ENCODE measurements around the gene KPNA6. TPM values are rescaled to one million over a fixed set of nuclear protein-coding genes. Genes with fewer than 3 reads are reported as not detected.

The KPNA6 gene
- total RNA-seq, 1 experiment from 2014 or later, result 116 TPM

DNA sequence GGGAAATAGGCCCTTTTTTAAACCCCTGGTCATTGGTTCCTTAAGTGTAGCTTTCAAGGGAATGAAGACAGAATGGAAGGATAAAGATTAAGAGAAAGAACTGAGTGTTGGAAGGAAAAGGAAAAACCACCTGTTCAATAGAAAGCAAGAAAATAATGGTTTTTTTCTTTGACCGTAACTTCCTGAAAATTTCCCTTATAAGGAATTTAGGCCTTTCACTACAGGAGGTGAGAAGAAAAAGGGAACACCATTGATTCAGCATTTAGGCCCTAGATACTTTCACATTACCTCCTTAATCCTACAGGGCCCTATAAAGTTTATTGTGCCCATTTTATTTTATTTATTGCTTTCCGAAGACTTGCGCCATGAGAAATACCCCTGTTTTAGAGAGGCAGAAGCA lies 18.9 kb downstream of the KPNA6 start:
- TSS peak; percentile 37 for BruUV-seq (replicated peaks)
- CTCF ChIA-PET, result no interaction called here

GRCh38 chr1:32127409-32128198 lies 19.7 kb downstream of the KPNA6 start:
- Histone ChIP-seq H3K9me3 (ENCODE audit: control insufficient read depth, insufficient read depth, low read depth, low read length) (no peaks in the 10 kb centered on the region), H3K36me3 (ENCODE audit: control insufficient read depth, insufficient read depth, low read length) (no peaks in the 10 kb centered on the region), H3K4me3 (ENCODE audit: low read depth in 2 of 2, low read length in 2 of 2) (no peak overlapping the region), H3K27ac (ENCODE audit: low read length) (no peak overlapping the region), H3K4me1 (ENCODE audit: control insufficient read depth, insufficient read depth, low read length) (no peaks in the 10 kb centered on the region; the same call in 1 of the 2 replicates), H3K27me3 (ENCODE audit: control insufficient read depth, insufficient read depth, low read length) (no peaks in the 10 kb centered on the region)
- ATAC-seq (no peak), DNase-seq (ENCODE audit: low read depth, low spot score) (no peak)
- in situ Hi-C loops (cut with HindIII; ENCODE audit: low pct_unique_long_range_greater_than_20kb, low sequenced_read_pairs) (no loop called here), intact Hi-C loops (cut with micrococcal nuclease; ENCODE audit: unreplicated experiment) (no loop called here)
- TF ChIP-seq SIN3A (IDR thresholded peaks at IDR 0.05; ENCODE audit: borderline replicate concordance, insufficient read depth, low read depth, low read length) (no peak), POLR2AphosphoS5 (IDR thresholded peaks at IDR 0.05; ENCODE audit: low read depth, low read length) (no peak), TCF7L2 (IDR thresholded peaks at IDR 0.05; ENCODE audit: low read depth, low read length) (no peak), CTCF (IDR thresholded peaks at IDR 0.05) (no peak)
- TF ChIP-seq, protein P1, sequence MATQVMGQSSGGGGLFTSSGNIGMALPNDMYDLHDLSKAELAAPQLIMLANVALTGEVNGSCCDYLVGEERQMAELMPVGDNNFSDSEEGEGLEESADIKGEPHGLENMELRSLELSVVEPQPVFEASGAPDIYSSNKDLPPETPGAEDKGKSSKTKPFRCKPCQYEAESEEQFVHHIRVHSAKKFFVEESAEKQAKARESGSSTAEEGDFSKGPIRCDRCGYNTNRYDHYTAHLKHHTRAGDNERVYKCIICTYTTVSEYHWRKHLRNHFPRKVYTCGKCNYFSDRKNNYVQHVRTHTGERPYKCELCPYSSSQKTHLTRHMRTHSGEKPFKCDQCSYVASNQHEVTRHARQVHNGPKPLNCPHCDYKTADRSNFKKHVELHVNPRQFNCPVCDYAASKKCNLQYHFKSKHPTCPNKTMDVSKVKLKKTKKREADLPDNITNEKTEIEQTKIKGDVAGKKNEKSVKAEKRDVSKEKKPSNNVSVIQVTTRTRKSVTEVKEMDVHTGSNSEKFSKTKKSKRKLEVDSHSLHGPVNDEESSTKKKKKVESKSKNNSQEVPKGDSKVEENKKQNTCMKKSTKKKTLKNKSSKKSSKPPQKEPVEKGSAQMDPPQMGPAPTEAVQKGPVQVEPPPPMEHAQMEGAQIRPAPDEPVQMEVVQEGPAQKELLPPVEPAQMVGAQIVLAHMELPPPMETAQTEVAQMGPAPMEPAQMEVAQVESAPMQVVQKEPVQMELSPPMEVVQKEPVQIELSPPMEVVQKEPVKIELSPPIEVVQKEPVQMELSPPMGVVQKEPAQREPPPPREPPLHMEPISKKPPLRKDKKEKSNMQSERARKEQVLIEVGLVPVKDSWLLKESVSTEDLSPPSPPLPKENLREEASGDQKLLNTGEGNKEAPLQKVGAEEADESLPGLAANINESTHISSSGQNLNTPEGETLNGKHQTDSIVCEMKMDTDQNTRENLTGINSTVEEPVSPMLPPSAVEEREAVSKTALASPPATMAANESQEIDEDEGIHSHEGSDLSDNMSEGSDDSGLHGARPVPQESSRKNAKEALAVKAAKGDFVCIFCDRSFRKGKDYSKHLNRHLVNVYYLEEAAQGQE (IDR thresholded peaks at IDR 0.05; ENCODE audit: insufficient read depth in 1 of 2, low read depth in 2 of 2, low read length in 1 of 2), result no peak
- BruUV-seq (replicated peaks), result no TSS peak
- ChIA-PET POLR2A (interaction anchor here (0.6 kb wide), 1 partner anchor 164 kb away, joined by 3 read pairs; the partner anchor contains the start of gene HDAC1), CTCF (interaction anchor here (0.9 kb wide), 1 partner anchor 25 kb away, joined by 5 read pairs; no protein-coding TSS in a partner anchor)

More for the DNA sequence above, 18.9 kb downstream of the KPNA6 start:
- in situ Hi-C loops (cut with HindIII; ENCODE audit: low pct_unique_long_range_greater_than_20kb, low sequenced_read_pairs) (no loop called here), intact Hi-C loops (cut with micrococcal nuclease; ENCODE audit: unreplicated experiment) (no loop called here)
- Histone ChIP-seq H3K36me3 (ENCODE audit: control insufficient read depth, insufficient read depth, low read length) (no peaks in the 10 kb centered on the region), H3K27ac (ENCODE audit: low read length) (no peak overlapping the region), H3K4me3 (ENCODE audit: low read depth in 2 of 2, low read length in 2 of 2) (no peak overlapping the region), H3K9me3 (ENCODE audit: control insufficient read depth, insufficient read depth, low read depth, low read length) (no peaks in the 10 kb centered on the region), H3K27me3 (ENCODE audit: control insufficient read depth, insufficient read depth, low read length) (no peaks in the 10 kb centered on the region), H3K4me1 (ENCODE audit: control insufficient read depth, insufficient read depth, low read length) (no peaks in the 10 kb centered on the region; the same call in 1 of the 2 replicates)
- TF ChIP-seq TCF7L2 (IDR thresholded peaks at IDR 0.05; ENCODE audit: low read depth, low read length) (no peak), SIN3A (IDR thresholded peaks at IDR 0.05; ENCODE audit: borderline replicate concordance, insufficient read depth, low read depth, low read length) (no peak), POLR2AphosphoS5 (IDR thresholded peaks at IDR 0.05; ENCODE audit: low read depth, low read length) (no peak), CTCF (IDR thresholded peaks at IDR 0.05) (no peak)
- TF ChIP-seq, protein P1 (IDR thresholded peaks at IDR 0.05; ENCODE audit: insufficient read depth in 1 of 2, low read depth in 2 of 2, low read length in 1 of 2), result no peak
- no peak for ATAC-seq
- DNase-seq (ENCODE audit: low read depth, low spot score), result no peak
- POLR2A ChIA-PET, result no interaction called here

Data from Panc1 (cell line).